GM12878 (cell line): ENCODE data around the gene SLC29A2. TPM values are rescaled to one million over a fixed set of nuclear protein-coding genes. Genes with fewer than 3 reads are reported as not detected.

Source experiments
- ATAC-seq: fragments of 200-7000 bp; cut with Tn5 transposase; 3 replicates; pipeline ENCODE4 v1.9.1; 2020; ENCODE audit warnings: mild to moderate bottlenecking, moderate library complexity
- BruUV-seq: library from RNA; stranded (reverse); fragments of 400-500 nt; replicated peaks from 2 replicates; lab custom pipeline; 2021; lab: Mats Ljungman, UMichigan
- CTCF ChIA-PET: fragments of 300-600 bp; sonication (Branson Sonifier 250); formaldehyde crosslinking; extraction: SDS; loops from one replicate; lab custom pipeline; 2021; ENCODE audit warnings: inconsistent platforms; lab: Yijun Ruan, JAX
- POLR2A ChIA-PET: fragments of 350-600 bp; formaldehyde crosslinking; extraction: SDS; loops from one replicate; lab custom pipeline; 2021; ENCODE audit warnings: inconsistent platforms; lab: Charles Lee
- RAD21 ChIA-PET: fragments of 300-600 bp; sonication (Branson Sonifier 250); formaldehyde crosslinking; loops from one replicate; lab custom pipeline; 2023; ENCODE audit warnings: antibody characterized with exemption; ENCODE audit not compliant: unreplicated experiment; lab: Charles Lee
- SMC1A ChIA-PET: fragments of 300-600 bp; sonication (Branson Sonifier 250); formaldehyde crosslinking; loops from one replicate; lab custom pipeline; 2023; ENCODE audit not compliant: unreplicated experiment, uncharacterized antibody; lab: Charles Lee
- DNase-seq: peaks from one replicate; pipeline ENCODE4 v3.0.0-alpha.2; 2011; ENCODE audit warnings: low read depth, low spot score
- FAIRE-seq: peaks from 3 replicates; lab custom pipeline; 2011; peaks lifted over from hg19 to GRCh38; lab: Jason Lieb, UNC
- H2AFZ ChIP-seq: 2 replicates; pipeline ENCODE4 v1.6.0; 2011; ENCODE audit warnings: low read depth, low read length, control low read depth; ENCODE audit not compliant: control insufficient read depth
- H3K27ac ChIP-seq: 2 replicates; pipeline ENCODE4 v1.5.1; 2011; ENCODE audit warnings: control low read depth; ENCODE audit not compliant: control insufficient read depth, insufficient read depth
- H3K27me3 ChIP-seq, 2 experiments: replicated peaks in 1 of 2; 2 replicates each; pipeline versions ENCODE4 v1.6.0 to v1.6.1; 2011; ENCODE audit warnings: low read length in 1 of 2; ENCODE audit not compliant: control insufficient read depth in 2 of 2, insufficient read depth in 2 of 2
- H3K36me3 ChIP-seq, 2 experiments: 2 replicates each; pipeline ENCODE4 v1.5.1; 2011; ENCODE audit warnings: low read length in 1 of 2; ENCODE audit not compliant: control insufficient read depth in 2 of 2, insufficient read depth in 2 of 2
- H3K4me1 ChIP-seq: 2 replicates; pipeline ENCODE4 v1.6.1; 2011; ENCODE audit warnings: mild to moderate bottlenecking, low read length, moderate library complexity, mixed read lengths; ENCODE audit not compliant: control insufficient read depth, insufficient read depth
- H3K4me2 ChIP-seq: 2 replicates; pipeline ENCODE4 v1.6.0; 2011; ENCODE audit warnings: control low read depth; ENCODE audit not compliant: control insufficient read depth, insufficient read depth
- H3K4me3 ChIP-seq: fragments of 200-600 bp; sonication (generic); 2 replicates; pipeline ENCODE4 v1.5.1; 2016
- H3K79me2 ChIP-seq: 2 replicates; pipeline ENCODE4 v1.6.0; 2011; ENCODE audit warnings: low read length; ENCODE audit not compliant: control insufficient read depth, insufficient read depth
- H3K9ac ChIP-seq: 2 replicates; pipeline ENCODE4 v1.8.0; 2011; ENCODE audit warnings: low read length, control low read depth, mixed read lengths; ENCODE audit not compliant: control insufficient read depth, insufficient read depth
- H3K9me3 ChIP-seq: replicated peaks from 3 replicates; pipeline ENCODE4 v1.5.1; 2011; ENCODE audit warnings: mild to moderate bottlenecking, low read length; ENCODE audit not compliant: control insufficient read depth, insufficient read depth
- H4K20me1 ChIP-seq: 2 replicates; pipeline ENCODE4 v1.6.0; 2011; ENCODE audit not compliant: control insufficient read depth, insufficient read depth
- CREB1 ChIP-seq: IDR thresholded peaks from 2 replicates; pipeline ENCODE4 v1.6.1; 2012; ENCODE audit warnings: low read depth, mild to moderate bottlenecking, inconsistent platforms
- CTCF ChIP-seq, 3 experiments: IDR thresholded peaks in 2 of 3; conservative IDR thresholded peaks in 1 of 3; 2 replicates each; pipeline ENCODE4 v1.5.1; 2011; ENCODE audit warnings: low read depth in 3 of 3, low read length in 3 of 3, mild to moderate bottlenecking in 3 of 3, control low read depth in 2 of 3, moderate library complexity in 2 of 3, inconsistent platforms in 1 of 3, mixed read lengths in 1 of 3; ENCODE audit not compliant: control insufficient read depth in 2 of 3, insufficient read depth in 1 of 3; ENCODE audit errors: extremely low read depth in 1 of 3
- MTA2 ChIP-seq: fragments of 450-650 bp; IDR thresholded peaks from 2 replicates; pipeline ENCODE4 v1.6.1; 2016; ENCODE audit warnings: low read depth, mild to moderate bottlenecking, moderate library complexity
- NKRF ChIP-seq: fragments of 450-650 bp; conservative IDR thresholded peaks from 2 replicates; pipeline ENCODE4 v1.6.1; 2017; ENCODE audit warnings: mild to moderate bottlenecking, moderate library complexity
- RAD21 ChIP-seq: IDR thresholded peaks from 2 replicates; pipeline ENCODE4 v1.6.1; 2011; ENCODE audit warnings: mild to moderate bottlenecking, low read depth, low read length, moderate library complexity; ENCODE audit not compliant: insufficient read depth
- SMC3 ChIP-seq: IDR thresholded peaks from 2 replicates; pipeline ENCODE4 v1.6.1; 2011; ENCODE audit warnings: low read length, improper control_type of control experiment, borderline replicate concordance
- USF1 ChIP-seq: IDR thresholded peaks from 2 replicates; pipeline ENCODE4 v1.6.1; 2011; ENCODE audit warnings: borderline replicate concordance, low read depth, mild to moderate bottlenecking, moderate library complexity, mixed read lengths, low read length; ENCODE audit not compliant: insufficient read depth; ENCODE audit errors: extremely low read length
- YY1 ChIP-seq: IDR thresholded peaks from 2 replicates; pipeline ENCODE4 v1.6.1; 2011; ENCODE audit warnings: low read depth, mild to moderate bottlenecking, low read length
- ZNF592 ChIP-seq: fragments of 450-650 bp; IDR thresholded peaks from 2 replicates; pipeline ENCODE4 v1.6.1; 2017; ENCODE audit warnings: mild to moderate bottlenecking, moderate library complexity
- WGBS: methylation state at CpG from one replicate; pipeline ENCODE4 v1.1.6; 2016; ENCODE audit warnings: low lambda C conversion rate; ENCODE audit not compliant: insufficient replicate concordance, insufficient coverage; ENCODE audit errors: missing lambda C conversion rate; 5-methylcytosine and 5-hydroxymethylcytosine counted together
- in situ Hi-C: fragments of 300-500 bp; cut with MboI; formaldehyde crosslinking; loops from 9 replicates; pipeline ENCODE4 v1.14.3; 2018; ENCODE audit warnings: mixed read lengths
- intact Hi-C: fragments of 100-400 bp; cut with micrococcal nuclease; formaldehyde crosslinking; loops from one replicate; pipeline ENCODE4 v1.14.2; 2022; ENCODE audit not compliant: unreplicated experiment
- polyA plus RNA-seq, 11 experiments: library from polyadenylated mRNA; depleted of rRNA in 4 of 11; unstranded in 6 of 11; stranded (reverse) in 5 of 11; fragments of >200 nt; fragmentation: Nextera tagmentation in 4 of 11; fragmentation: Illumina TruSeq in 1 of 11; extraction: Ambion mirVana in 4 of 11; extraction: Trizol in 1 of 11; gene quantifications; 1 replicate in 1 of 11; 2 replicates in 10 of 11; pipeline versions ENCODE4 v1.2.1 to v1.2.3, GENCODE V29; 2011 to 2016; ENCODE audit warnings: inconsistent platforms in 2 of 11, missing spikeins in 2 of 11, low read depth in 1 of 11
- total RNA-seq, 4 experiments: library from RNA; depleted of rRNA in 3 of 4; stranded (reverse); fragments of >200 nt in 3 of 4; fragmentation: Illumina TruSeq in 1 of 4; extraction: Trizol in 1 of 4; gene quantifications; 2 replicates each; pipeline versions ENCODE4 v1.2.1 to v1.2.3, GENCODE V29; 2013 to 2021

Gene SLC29A2
- total and polyA plus RNA-seq, 10 of the 15 experiments (the other 5 are each of a cell fraction or from before 2014, with no cell fraction given): 0.27 to 7.5 (median 2.2) TPM

- ChIA-PET SMC1A (interaction anchor here (0.9 to 3.8 kb wide), 11 partner anchors 11 to 289 kb away, joined by 3 to 27 read pairs (median 3); partner anchors contain the start of genes MRPL11 and RBM4B), POLR2A (interaction anchor here (0.5 to 1.8 kb wide), 4 partner anchors 12 to 181 kb away, joined by 3 to 5 read pairs (median 4); partner anchors contain the start of gene SLC29A2), CTCF (interaction anchor here (0.5 to 9.0 kb wide), 38 partner anchors 9 to 453 kb away, joined by 3 to 166 read pairs (median 5); partner anchors contain the start of genes B4GAT1, BBS1, BRMS1 and DPP3), RAD21 (interaction anchor here (0.8 to 2.4 kb wide), 9 partner anchors 9 to 167 kb away, joined by 3 to 34 read pairs (median 5); partner anchors contain the start of gene BRMS1)
- H3K27me3 ChIP-seq: no peaks in the 10 kb centered on the region
- H3K4me2 ChIP-seq: no peak overlapping the region
- intact Hi-C loops: loop anchor here (2.0 kb wide), 1 partner anchor 78 kb away; no protein-coding TSS in a partner anchor
- no peaks in the 10 kb centered on the region for H3K79me2 ChIP-seq
- peaks cover 2% of the 10 kb centered on the region; the same call in 1 of the 2 replicates for H3K4me1 ChIP-seq
- H2AFZ ChIP-seq: no peak overlapping the region
- DNase-seq (no peak), FAIRE-seq (peak; percentile 72), ATAC-seq (peak; percentile 90)
- no peak overlapping the region for H3K4me3 ChIP-seq
- H3K9me3 ChIP-seq: no peaks in the 10 kb centered on the region
- H4K20me1 ChIP-seq: no peaks in the 10 kb centered on the region
- in situ Hi-C loops: no loop called here
- BruUV-seq: no TSS peak
- no peak overlapping the region for H3K9ac ChIP-seq
- WGBS: 29% methylated on average over 8 of the region's 8 CpGs
- H3K36me3 ChIP-seq: no peaks in the 10 kb centered on the region
- no peak overlapping the region for H3K27ac ChIP-seq
- TF ChIP-seq ZNF592 (0 out of 2 replicates have a peak, but pooled peaks have one; percentile 22), USF1 (no peak), CREB1 (0 out of 2 replicates have a peak, but pooled peaks have one; percentile 16), MTA2 (no peak), CTCF (IDR thresholded peaks at IDR 0.05 in 2 of 3, conservative IDR thresholded peaks at IDR 0.05 in 1 of 3; ENCODE audit: control insufficient read depth in 2 of 3, extremely low read depth in 1 of 3, insufficient read depth in 1 of 3, low read depth in 3 of 3, low read length in 3 of 3) (peak; percentile 81 to 90 (median 88)), SMC3 (peak; percentile 36; the same call in 1 of the 2 replicates), YY1 (0 out of 2 replicates have a peak, but pooled peaks have one; percentile 36), RAD21 (peak; percentile 63), NKRF (0 out of 2 replicates have a peak, but pooled peaks have one; percentile 17)
- TF ChIP-seq, all 136 proteins: peak for 7
These were observed 17.3 kb upstream of the SLC29A2 start for GRCh38 chr11:66388780-66389386.
